ENCODE results near the gene CCDC13. TPM values are rescaled to one million over a fixed set of nuclear protein-coding genes. Genes with fewer than 3 reads are reported as not detected.

CCDC13 gene
- total RNA-seq, 1 donor, result 0.27 TPM

GRCh38 chr3:42764561-42765295, 8.3 kb downstream of the CCDC13 start:
- H3K4me3 ChIP-seq (ENCODE audit: low read depth, low read length), result no peak overlapping the region
- TF ChIP-seq CTCF (IDR thresholded peaks at IDR 0.05; ENCODE audit: insufficient read depth, low read length), result no peak
- no peak for DNase-seq (ENCODE audit: low read depth)

DNA sequence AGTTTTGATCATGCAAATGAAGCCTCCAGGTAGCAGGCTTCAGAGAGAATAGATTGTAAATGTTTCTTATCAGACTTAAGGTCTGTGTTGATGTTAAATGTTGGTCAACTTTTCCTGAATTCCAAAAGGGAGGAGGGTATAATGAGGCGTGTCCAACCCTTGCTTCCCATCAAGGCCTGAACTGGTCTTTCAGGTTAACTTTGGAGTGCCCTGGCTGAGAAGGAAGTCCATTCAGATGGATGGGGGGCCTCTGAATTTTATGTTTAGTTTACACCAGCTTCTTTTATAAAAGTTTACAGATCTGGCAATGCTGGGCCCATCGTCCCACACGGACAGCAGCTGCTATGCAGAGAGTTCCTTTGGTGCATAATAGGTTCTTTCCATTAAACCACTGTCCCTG, 8.9 kb downstream of the CCDC13 start:
- no peak for TF ChIP-seq CTCF (IDR thresholded peaks at IDR 0.05; ENCODE audit: insufficient read depth, low read length)
- no peak overlapping the region for H3K4me3 ChIP-seq (ENCODE audit: low read depth, low read length)
- no peak for DNase-seq (ENCODE audit: low read depth)

- no peak overlapping the region for H3K4me3 ChIP-seq (ENCODE audit: low read depth, low read length)
- TF ChIP-seq CTCF (IDR thresholded peaks at IDR 0.05; ENCODE audit: insufficient read depth, low read length), result no peak
- DNase-seq (ENCODE audit: low read depth), result peak; percentile 63
Observed at GRCh38 chr3:42763021-42763420, 10.0 kb downstream of the CCDC13 start.

- H3K4me3 ChIP-seq (ENCODE audit: low read depth, low read length), result no peak overlapping the region
- no peak for DNase-seq (ENCODE audit: low read depth)
- no peak for TF ChIP-seq CTCF (IDR thresholded peaks at IDR 0.05; ENCODE audit: insufficient read depth, low read length)
Observed at GRCh38 chr3:42762046-42762724, 10.9 kb downstream of the CCDC13 start.

DNA sequence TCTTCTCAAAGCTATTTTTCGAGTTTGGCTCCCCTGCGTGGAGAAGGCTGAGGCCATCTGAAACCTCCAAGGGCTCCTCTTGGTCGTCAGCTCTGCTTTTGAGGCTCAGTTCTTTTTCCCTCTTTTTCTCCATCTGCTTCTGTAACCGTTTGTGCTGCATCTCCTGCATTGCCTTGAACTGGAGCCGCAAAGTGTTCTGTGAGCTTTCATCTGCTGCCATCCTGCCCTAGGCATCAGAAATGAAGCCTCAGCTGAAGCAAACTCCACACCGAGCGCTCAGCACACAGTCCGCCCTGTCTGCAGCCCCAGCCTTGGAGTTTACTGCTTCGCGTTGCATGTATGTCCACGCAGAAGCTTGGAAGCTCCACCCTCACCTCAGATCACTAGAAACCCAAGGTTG, 14.9 kb downstream of the CCDC13 start:
- no peak for DNase-seq (ENCODE audit: low read depth)
- TF ChIP-seq CTCF (IDR thresholded peaks at IDR 0.05; ENCODE audit: insufficient read depth, low read length), result no peak
- no peak overlapping the region for H3K4me3 ChIP-seq (ENCODE audit: low read depth, low read length)

DNA sequence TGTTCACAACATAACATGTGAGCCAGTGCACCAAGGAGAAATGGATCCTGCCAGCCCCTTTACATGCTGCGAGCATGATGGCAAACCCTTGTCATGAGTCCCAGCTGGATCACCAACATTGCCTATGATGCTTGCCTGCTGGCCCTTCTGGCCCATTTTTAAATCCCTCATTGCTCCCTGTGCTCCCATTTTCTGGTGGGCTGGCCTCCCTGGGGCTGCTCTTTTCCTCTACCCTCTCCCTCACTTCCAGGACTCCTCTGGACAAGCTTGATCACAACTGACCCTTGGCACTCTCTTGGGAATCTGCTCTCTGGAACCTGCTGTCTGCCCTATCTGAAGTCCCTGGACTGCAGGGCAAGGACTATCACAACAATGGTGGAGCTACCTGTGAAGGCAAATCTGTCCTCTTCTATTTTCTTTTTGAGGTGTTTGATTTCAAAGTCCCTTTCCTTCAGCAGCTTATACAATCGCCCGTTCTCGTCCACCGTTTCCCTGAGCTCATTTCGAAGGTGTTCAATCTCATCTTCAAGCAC, 16.3 kb downstream of the CCDC13 start:
- TF ChIP-seq CTCF (IDR thresholded peaks at IDR 0.05; ENCODE audit: insufficient read depth, low read length), result no peak
- DNase-seq (ENCODE audit: low read depth), result no peak
- no peak overlapping the region for H3K4me3 ChIP-seq (ENCODE audit: low read depth, low read length)

All from fibroblast of the aortic adventitia (primary cell).